Dedifferentiated amniotic fluid mesenchymal stem cell (primary cell): ENCODE results near the gene CEP85.

Experiments used
- DNase-seq: peaks from one replicate; pipeline ENCODE4 v3.0.0-alpha.2; 2016; ENCODE audit errors: extremely low spot score

Gene CEP85

GRCh38 chr1:26278724-26279455 lies 44.9 kb downstream of the CEP85 start:
- peak; percentile 62 for DNase-seq

- peak; percentile 54 for DNase-seq
Observed at GRCh38 chr1:26279456-26280332, 45.7 kb downstream of the CEP85 start, which contains the start of gene SH3BGRL3. TSS of gene SH3BGRL3 (plus strand) at chr1:26280086. CDS start at chr1:26280156, 70 bp downstream.

GRCh38 chr1:26280333-26281042 lies 46.5 kb downstream of the CEP85 start:
- no peak for DNase-seq

- no peak for DNase-seq
Observed at GRCh38 chr1:26281091-26281958, 47.3 kb downstream of the CEP85 start.

GRCh38 chr1:26281971-26282370 lies 48.0 kb downstream of the CEP85 start:
- DNase-seq = no peak

- DNase-seq = no peak
Observed at GRCh38 chr1:26282401-26282918, 48.5 kb downstream of the CEP85 start.

- no peak for DNase-seq
Observed at GRCh38 chr1:26283279-26283853, 49.4 kb downstream of the CEP85 start.

GRCh38 chr1:26283871-26284596 lies 50.0 kb downstream of the CEP85 start:
- DNase-seq = no peak

GRCh38 chr1:26284597-26285347 lies 50.8 kb downstream of the CEP85 start:
- DNase-seq = peak; percentile 93

- no peak for DNase-seq
Observed at GRCh38 chr1:26285366-26286063, 51.5 kb downstream of the CEP85 start.

- no peak for DNase-seq
Observed at GRCh38 chr1:26286064-26286416, 52.0 kb downstream of the CEP85 start.

GRCh38 chr1:26287033-26287711 lies 53.2 kb downstream of the CEP85 start:
- no peak for DNase-seq

GRCh38 chr1:26287811-26288210 lies 53.8 kb downstream of the CEP85 start:
- no peak for DNase-seq

GRCh38 chr1:26288311-26288941 lies 54.4 kb downstream of the CEP85 start:
- DNase-seq = no peak

GRCh38 chr1:26289158-26290059 lies 55.4 kb downstream of the CEP85 start:
- DNase-seq = no peak

GRCh38 chr1:26290122-26290881 lies 56.3 kb downstream of the CEP85 start:
- no peak for DNase-seq
